H1 (cell line): ENCODE data around the gene U2AF1L4. TPM values are rescaled to one million over a fixed set of nuclear protein-coding genes. Genes with fewer than 3 reads are reported as not detected.

Experiments
- BCL11A ChIP-seq, 2 experiments: IDR thresholded peaks; one replicate each; pipeline ENCODE4 v1.6.1; 2011; ENCODE audit warnings: low read depth in 2 of 2, low read length in 2 of 2, mild to moderate bottlenecking in 2 of 2
- MAFK ChIP-seq: IDR thresholded peaks from 2 replicates; pipeline ENCODE4 v1.6.1; 2012; ENCODE audit warnings: low read depth, mild to moderate bottlenecking, improper control_type of control experiment, low read length
- RNF2 ChIP-seq: fragments of 200-900, 300-1000 bp; sonication (generic); IDR thresholded peaks from 2 replicates; pipeline ENCODE4 v1.7.1; 2016; ENCODE audit warnings: borderline replicate concordance, low read depth, mild to moderate bottlenecking, antibody characterized with exemption, low read length; ENCODE audit not compliant: poor library complexity, severe bottlenecking; ENCODE audit errors: missing control alignments
- SP1 ChIP-seq: IDR thresholded peaks from 2 replicates; pipeline ENCODE4 v1.6.1; 2011; ENCODE audit warnings: low read depth, low read length
- polyA plus RNA-seq, 7 experiments: library from polyadenylated mRNA; depleted of rRNA in 3 of 7; stranded (reverse) in 5 of 7; unstranded in 2 of 7; fragments of >200 nt in 5 of 7; fragments of 200-250 nt in 2 of 7; gene quantifications; 1 replicate in 5 of 7; 2 replicates in 1 of 7; 4 replicates in 1 of 7; pipeline versions ENCODE4 v1.2.1 to v1.2.3, GENCODE V29; 2011 to 2013; ENCODE audit warnings: missing spikeins in 2 of 7, mixed read lengths in 2 of 7
- total RNA-seq: library from RNA; stranded (reverse); fragmentation: NEBNext Ultra II Directional; extraction: Animal tissue kit (Norgen Biotek cat#: 25700); gene quantifications from 2 replicates; pipeline ENCODE4 v1.2.1, GENCODE V29; 2021

U2AF1L4 gene
- total and polyA plus RNA-seq, 2 of the 8 experiments (the other 6 are each of a cell fraction or from before 2014, with no cell fraction given): 15.1 to 32.7 TPM

DNA sequence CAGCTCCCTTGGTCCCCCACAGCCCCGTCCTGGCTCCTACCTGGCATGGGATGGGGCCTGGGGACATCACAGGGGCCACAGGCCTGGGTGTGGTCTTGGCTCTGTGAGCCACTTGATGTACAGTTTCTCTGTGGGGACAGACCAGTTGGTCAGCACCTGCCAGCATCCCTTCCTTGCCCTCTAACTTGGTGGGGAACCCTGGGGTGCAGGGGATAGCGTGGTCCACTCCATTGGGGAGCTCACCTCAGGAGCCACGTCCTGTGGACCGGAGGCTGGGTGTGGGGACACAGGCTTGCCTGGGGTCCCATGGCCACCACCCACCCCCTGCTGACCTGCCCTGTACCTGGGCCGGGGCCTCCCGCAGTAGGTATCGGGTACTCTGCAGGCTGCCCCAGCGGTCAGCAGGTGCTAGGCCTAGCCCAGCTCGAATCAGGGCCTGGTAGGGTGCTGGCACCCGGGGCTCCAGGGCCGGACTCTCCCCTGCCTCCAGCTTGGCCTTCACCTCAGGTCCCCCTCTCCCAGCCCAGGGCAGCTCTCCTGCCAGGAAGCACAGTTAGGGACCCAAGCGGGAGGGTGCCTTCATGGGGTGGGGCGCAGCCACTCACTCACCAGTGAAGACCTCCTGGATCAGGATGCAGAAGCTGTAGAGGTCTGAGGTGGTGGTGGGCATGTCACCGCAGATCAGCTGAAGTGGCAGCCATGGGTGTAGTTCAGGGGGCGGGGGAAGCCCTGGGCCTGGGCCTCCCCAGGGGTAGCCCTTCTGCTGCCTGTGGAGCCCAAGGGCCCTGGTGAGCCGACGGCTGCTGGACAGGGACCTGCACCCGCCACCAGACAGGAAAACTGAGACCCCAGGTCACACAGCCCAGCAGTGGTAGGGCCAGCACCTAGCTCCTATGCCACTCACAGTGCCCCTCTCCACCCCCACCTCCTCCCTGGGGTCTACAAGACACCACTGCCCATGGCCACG, 45.0 kb upstream of the U2AF1L4 start (continued):
- TF ChIP-seq RNF2 (no peak), SP1 (no peak), BCL11A (IDR thresholded peaks at IDR 0.05; ENCODE audit: low read depth in 2 of 2, low read length in 2 of 2) (no peak), MAFK (no peak)
